Cortex of kidney (tissue), 1 donor: ENCODE measurements around the gene RBM19.

Source experiments
- DNase-seq: peaks from one replicate; lab custom pipeline; 2025; lab: John Stamatoyannopoulos, UW

The RBM19 gene

DNA sequence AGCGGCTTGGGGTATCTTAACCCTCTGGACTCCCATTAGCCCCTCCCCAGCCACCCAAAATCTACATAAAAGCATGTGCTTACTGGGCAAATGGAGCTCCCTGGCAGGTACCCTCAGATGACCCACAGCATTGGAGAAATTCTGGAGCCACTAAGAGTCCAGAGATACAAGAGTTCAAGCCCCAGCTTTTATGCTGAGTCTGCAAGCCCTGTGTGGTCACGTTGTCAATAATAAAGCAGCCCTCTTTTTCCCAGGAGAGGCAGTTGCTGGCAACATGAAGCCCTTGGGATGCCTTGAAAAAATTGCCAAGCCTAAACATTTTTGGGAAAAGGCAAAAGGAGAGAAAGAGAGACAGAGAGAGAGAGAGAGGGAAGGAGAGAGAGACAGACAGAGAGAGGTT lies 83.4 kb downstream of the RBM19 start:
- DNase-seq = no peak

DNA sequence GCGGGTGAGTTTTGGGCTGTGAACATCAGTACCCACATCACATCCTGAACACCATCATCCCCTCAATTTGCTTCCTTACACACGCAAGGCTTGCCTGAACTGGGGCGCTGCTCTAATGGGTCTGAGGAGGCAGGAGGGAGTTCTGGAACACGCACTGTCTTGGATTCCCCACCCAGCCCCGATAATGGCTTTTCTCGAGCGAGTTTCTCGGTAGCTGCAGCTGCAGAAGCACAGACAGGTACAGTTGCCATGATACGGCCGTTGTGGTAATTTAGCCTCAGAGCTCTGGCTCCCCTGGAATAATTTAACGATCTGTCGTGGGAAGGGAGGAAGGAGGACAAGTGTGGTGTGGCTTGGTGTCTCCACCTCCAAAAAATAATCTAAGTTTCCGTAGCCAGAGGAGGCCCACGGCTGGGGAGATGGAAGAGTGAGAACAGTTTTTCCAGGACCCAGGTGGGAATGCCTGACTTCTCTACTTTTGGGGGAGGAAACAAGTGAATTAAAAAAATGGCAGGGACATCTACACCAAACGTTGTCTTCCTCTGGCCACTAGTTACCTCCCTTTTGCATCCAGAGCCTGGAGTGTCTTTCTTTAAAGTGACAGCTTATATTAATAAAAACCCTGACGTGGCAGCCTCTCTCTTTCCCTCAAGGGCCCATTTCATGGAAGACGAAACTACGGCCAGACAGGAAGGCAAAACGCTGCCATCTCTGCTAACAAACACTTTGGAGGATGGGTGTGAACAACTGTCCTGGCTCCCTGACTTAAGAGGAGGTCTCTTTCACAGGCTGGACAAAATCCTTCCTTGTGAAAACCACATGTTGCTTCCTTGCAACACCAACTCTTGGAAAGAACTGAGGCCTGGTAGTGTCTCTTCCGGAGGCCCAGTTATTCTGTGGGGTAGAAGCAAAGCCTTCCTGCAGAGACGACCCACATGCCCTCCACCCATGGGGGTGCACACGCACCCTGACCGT lies 84.8 kb downstream of the RBM19 start:
- no peak for DNase-seq

DNA sequence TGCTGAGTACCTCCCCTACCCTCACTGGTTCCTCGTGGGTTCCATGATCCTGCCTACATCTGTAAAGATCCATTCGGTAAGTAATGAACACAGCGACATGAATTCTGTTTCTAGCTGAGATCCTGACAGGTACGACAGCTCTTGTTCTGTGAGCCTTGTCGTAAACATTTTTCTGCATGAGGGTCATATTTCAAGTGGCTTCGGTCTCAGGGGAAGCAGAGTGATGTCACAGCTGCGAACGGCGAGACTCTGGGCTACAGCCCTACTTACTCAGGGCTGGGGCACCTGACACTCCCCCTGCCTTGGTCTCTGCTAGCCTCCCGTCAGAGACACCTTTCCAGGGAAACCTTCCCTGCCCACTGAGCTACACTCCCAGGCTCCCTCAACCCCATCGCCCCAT lies 85.8 kb downstream of the RBM19 start:
- no peak for DNase-seq

DNA sequence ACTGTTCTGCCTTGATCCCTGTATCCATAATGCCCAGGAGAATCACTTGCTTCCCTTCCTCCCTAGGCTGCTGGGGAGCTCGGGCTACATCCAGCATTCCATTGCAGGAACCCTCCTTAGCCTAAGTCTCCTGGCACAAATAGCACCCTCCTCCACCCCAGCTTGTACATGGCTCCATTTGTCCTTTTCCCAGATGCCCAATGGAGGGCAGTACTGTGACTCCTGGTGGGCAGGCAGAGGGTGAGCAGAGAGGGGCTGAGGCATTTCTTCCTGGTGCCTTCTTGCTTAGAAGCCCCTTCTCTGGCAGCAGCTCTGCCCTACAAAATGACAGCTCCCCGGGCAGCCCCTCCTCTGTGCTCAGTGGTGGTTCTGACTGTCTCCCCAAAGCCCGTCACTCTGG lies 86.5 kb downstream of the RBM19 start:
- no peak for DNase-seq

DNA sequence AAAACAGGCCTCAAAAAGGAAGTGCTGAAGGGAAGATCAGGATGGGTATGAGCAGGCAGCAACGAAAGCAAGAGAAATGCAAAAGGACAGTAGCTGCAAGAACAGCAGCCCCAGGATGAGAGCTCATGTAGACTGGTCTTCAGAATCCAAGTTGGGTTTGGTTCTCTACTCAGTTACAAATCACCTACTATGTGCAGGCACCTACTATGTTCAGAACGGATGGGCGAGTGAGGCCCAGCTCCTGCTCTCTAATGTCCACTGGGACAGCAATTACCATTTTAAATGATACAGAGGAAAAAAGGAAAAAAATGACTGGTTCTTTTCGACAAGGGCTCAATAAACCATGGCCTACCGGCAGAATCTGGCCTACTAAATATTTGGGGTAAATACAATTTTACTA lies 88.5 kb downstream of the RBM19 start:
- DNase-seq = no peak

DNA sequence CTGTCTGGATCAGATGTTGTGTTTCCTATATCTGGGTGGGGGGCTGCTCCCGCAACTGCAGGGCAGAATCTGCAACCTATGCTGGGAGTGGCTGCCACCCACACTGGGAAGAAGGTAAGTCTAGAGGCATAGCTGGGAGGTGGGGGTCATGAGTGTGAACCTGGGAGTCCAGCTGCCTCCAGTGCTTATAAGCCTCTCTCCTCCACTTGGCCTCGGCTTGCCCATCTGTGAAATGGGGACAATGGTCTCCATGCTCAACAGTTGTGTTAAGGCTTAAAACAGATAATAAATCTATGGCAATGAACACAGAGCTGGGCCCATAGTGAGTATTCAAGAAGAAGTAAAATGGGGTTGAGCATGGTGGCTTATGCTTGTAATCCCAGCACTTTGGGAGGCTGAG lies 90.0 kb downstream of the RBM19 start:
- no peak for DNase-seq

DNA sequence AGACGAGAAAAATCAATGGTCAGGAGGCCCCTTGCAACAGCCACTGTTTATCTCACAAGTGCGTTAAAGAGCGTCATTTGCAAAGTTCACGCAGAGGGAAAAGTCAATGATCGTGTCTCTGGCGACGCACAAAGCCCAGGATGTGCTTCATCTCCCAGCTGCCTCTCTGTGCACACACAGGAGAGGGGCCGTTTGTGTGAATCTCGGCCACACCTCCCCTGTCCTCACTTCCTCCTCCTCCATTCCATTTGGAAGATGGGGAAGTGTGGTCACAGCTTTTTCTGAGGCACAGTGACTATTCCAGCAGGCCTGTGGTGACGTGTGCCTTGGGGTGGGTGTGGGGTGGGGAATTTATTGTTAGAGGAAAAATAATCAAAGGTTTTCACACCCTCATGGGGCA lies 90.4 kb downstream of the RBM19 start:
- no peak for DNase-seq

DNA sequence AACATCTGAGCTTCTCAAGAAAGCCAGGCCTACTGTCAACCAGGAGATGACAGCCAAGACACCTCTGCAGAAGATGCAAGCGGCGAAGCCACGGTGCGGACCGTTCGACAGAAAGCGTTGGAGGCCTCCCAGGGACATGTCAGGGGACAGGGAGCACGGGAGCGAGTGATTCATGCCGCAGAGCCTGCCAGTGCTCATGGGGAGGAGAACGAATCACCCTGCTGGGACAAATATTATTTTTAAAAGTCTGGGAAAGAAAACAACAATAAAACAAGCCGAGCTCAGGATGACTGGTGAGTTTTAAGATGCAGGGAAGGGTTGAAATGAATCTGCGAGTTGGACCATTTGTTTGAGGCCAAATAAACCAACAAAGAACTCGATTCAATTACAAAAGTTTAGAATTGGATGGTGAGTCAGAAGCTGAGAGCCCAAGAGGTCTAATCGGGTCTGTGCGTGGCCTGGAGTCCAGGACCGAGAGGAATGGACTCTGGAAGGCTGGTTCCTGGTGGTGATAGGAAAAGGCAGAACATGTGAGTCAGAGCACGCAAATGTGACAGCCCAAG lies 91.0 kb downstream of the RBM19 start:
- no peak for DNase-seq

DNA sequence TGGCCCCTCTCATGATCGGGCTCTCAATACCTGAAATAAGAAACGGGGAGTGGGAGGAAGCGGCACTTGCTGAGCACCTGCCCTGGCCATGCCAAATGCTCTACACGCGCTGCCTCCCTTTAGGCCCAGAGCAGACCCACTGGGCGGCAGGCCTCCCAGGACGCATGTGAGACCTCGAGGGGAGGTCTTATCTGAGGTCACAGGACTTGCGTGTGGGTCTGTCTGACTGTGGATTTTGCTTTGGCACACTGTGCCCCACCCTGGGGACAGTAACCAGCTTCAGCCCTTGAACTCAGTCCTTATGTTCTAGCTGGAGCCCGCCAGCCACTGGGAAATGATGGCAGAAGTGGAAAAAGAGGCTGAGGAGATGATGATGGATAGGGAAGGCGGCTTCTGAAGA lies 91.8 kb downstream of the RBM19 start:
- no peak for DNase-seq

DNA sequence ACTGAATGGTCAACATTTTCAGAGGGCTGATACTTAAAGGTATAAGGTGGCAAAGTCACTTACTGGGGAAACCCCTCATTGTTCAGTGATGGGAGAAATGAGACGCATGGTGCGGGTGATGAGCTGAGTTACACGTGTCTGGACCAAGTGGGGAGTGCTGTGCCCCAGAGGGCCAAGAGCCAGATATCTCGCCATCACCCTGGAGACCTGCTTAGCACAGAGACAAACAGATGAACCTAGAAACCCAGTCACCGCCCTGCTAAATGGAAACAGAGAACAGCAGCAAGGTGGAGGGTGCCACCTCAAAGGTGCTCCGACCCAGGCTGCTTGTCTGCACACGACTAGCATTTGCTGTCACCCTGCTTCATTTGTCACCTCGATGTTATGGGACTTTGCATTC lies 92.4 kb downstream of the RBM19 start:
- no peak for DNase-seq

DNA sequence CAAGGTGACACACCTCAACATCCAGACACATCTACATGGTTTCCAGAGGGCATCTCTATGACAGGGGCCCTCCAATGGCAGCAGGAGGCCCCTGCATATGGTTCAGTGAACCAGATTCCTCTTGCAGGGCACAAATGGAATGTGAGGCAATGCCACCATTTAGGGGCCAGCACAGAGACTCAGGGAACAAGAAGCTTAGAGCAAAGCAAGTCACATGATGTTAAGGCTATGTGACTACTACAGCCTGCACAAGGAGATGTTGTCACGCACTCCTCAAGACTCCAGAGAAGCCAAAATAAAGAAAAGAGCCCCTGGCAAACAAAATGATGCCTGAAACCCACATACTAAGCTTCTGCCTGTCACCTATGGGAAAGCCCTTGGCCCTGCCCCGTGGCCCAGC lies 95.2 kb downstream of the RBM19 start:
- DNase-seq = no peak

DNA sequence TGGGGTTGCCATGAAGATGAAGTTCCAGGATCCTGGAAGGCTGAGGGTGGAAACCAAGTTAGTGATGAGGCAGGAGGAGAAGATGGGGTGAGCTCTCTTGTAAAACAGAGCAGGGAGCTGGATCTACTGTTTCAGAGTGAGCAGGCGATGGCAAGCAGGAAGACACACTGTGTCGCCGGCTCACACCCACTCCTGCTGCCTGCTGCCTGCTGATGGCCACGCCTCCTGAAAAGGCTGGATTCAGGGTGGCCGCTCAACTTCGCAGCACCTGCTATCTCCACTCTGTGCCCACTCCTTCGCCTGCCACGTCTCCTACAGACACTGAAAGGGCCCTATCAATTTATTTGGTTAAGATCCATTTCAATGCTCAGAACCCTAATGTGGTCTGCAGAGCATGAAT lies 96.1 kb downstream of the RBM19 start:
- DNase-seq = no peak

DNA sequence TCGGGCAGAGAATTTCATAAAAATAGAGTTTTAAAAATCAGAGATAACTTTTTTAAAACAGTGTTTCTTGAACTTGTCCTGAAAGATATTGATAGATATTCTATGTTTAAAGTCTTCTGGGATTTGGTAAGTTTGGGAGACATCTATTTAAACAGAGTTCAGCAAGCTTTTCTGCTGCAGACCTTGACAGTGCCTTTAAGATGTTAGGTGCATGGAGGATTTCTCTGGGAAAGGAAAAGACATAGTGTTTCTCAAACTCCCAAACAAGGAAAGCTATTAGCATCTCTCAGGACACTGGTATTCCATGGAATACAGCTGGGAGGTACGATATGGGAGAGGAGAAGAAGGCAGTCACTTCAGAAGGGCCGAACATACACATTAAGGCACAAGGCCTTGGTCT lies 97.8 kb downstream of the RBM19 start:
- no peak for DNase-seq

DNA sequence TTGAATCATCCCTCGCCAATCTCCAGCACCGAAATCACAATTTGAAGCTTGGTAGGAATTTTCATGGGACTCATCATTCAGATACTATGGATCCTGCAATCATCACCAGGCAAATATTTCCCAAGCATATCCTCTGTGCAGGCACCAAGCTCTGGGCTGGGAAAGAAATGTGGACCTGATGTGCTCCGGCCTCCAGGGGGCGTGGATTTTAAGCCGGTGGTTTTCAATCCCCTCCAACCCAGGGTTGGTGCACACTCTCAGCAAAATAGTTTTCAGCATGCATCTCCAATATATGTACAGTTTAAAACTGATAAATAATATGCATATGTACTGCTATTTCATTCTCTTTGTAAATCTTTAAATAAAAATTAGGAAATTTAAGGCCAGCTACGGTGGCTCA lies 98.9 kb downstream of the RBM19 start:
- no peak for DNase-seq

DNA sequence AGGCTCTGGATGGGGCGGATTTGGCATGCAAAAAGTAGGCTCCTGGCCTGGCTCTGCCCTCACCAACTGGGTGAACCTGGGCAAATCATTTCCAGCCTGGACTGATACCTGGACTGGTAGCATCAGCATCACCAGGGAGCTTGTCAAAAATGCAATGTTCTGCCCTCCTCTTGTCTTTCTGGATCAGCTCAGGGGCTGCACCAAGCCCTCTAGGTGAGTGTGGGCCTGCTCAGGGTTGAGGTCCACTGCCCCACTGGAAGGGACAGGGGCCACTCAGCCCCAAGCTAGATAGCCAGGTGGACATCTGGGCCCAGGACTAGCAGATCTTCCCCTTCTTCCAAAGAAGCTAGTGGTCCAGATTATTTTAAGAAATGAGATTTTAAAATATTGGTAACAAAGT lies 99.6 kb downstream of the RBM19 start:
- DNase-seq = no peak

DNA sequence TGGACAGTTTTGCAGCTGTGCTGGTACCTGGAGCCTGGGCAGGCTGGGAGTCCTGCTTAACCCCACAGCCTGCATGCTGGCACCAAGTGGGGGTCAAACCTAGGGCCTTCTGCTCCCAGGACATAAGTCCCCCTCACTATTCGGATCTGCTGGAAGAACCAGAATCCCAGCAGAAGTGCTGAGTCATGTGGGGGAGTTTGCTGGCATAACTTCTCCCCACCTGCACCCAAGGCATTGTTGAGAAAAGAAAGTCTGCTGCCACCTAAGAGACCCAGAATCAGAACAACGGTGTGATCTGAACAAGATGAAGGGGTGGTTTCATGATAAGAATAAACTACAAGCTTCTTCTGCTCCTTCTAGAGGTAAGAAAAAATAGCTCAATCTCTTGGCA lies 102.7 kb downstream of the RBM19 start:
- no peak for DNase-seq

DNA sequence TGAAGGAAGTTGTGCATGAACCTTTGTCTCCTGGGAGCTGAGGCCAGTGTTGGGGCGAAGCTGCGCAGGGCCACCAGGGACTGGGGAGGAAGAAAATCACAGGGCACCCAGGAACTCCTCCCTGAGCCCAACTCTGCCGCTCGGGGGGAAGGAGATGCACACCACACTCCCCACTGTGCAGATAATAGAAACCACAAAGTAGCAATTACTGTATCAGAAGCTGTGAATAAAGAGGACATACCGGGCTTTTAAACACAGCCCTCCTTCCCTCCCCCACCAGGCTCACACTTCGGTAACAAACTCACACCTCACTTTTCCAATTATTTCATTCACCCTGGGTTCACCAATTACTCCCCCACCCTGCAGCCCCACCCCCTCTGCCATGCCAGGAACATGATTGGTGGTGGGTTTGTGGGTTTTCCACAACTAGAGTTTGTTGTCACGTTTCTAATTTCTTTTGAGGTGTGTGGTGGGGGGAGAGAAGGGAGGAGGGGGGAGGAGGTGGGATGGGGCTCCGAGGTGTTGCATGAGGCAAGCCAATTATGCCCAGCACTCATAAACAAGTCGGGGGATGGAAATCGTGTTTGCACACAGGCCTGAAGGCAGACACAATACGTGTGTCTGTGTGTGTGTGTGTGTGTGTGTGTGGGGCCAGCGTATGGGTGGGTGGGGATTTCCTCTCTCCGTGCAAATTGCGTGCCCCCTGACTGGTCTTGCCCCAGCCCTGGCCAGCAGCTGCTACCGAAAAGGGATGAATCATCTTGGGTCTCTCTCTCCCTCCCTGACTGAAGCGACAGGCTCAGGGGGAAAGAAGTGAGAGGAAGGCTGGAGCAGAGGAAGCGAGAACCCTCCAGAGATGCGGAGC lies 103.3 kb downstream of the RBM19 start:
- no peak for DNase-seq

DNA sequence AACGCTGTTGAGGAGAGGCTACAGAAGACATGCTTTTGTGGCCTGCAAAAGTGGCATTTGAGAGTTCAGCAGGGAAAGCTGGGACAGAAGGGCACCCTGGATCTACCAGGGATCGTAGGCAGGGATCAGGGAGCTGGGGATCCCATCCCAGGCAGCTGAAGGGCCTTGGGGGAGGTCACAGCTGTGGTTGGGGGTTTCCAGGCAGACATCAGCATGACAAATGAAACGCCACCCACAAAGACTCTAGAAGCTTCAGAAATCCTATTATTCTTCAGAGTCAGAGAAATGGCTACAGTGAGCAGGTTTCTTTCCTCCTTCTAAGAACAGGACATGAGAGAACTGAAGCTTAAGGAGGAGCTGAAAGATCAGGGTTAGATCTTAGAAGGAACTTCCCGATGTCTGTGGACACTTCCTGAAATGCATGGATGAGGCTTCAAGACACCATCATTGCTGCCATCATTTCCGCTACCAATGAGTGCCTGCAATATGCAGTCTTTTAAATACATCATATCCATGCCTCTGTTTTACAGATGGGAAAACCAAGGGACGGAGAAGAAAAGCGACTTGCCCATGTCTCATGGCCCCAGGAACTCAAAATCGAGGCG lies 104.3 kb downstream of the RBM19 start:
- no peak for DNase-seq

DNA sequence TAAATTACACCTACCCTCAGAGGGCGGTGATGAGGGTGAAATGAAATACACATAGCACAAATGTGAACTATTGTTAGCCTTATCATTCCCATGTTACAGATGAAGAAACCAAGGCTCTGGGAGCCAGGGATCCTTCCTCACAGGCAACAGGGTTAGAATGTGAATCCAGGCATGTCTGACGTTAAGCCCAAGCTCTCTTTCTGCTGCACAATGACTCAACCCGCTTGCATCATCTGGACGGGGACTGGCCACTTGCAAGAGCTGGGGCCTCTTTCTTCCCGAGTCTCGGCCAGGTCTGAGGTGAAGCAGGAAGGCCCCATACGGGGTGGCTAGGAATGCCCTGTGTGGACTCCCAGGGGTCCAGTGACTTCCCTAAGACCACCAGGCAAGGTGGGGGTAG lies 105.2 kb downstream of the RBM19 start:
- no peak for DNase-seq

DNA sequence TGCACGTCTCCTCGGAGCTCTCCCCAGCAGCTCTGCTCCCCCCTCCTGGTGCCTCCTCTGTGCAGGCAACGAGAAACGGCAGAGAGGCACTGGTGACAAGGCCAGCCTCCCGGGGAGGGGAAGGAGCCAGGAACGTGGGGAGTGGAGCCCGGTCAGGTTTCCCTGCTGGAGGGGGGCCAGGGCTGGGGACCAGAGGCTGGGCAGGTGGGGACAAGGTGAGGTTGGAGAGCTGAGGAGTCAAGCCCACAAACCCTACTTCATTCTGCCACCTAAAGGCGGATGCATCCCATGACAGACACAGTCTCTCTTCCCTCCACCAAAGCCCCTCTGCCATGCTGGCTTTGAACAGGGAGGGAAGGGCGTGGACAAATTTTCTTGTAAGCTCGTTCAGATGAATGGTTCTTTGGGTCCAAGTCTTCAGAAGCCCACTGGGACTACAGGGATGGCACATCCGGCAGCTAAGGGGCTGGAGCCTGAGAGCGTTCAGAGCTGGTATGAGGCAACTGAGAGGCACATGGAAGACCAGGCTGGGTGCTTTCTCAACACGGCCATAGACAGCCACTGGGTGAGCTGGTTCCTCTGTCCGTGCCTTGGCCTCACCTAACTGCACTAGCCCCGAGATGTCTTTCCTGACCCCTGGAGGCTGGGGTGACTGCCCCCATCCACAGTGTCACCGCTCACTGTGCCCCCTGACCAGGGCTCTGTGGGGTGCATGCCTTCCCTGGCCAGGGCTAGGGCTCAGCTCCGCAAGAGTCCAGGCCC lies 105.9 kb downstream of the RBM19 start:
- DNase-seq = no peak

DNA sequence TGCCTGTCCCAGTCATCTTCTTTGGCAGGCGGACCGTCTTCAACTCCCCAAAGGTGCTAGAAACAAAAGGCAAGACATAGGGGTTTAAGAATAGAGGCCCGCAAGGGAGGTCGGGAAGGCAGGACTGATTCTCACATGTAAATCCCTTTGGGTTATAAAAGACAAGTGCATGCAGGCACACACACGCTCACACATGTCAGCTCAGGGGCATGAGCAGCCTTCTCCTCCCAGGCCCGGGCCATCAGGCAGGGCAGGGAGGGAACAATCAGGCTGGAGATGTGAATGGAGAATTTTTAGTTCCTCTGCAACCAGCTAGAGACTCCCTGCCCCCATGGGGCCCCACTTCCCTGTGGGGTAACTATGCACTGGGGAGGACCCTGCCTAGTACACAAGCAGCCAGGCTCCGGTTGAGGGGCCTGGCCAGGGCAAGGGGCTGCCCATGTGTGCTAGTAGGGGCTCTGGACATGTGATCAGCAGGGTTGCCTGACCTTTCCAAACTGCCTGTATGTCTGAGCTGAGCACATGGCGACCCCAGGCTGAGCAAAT lies 107.2 kb downstream of the RBM19 start:
- no peak for DNase-seq
